PC-3 (cell line): Measurements from ENCODE around the gene BACH2. TPM values are rescaled to one million over a fixed set of nuclear protein-coding genes. Genes with fewer than 3 reads are reported as not detected.

Source experiments
- ATAC-seq: fragments of 200-7000 bp; cut with Tn5 transposase; 2 replicates; pipeline ENCODE4 v1.9.1; 2020; ENCODE audit warnings: mild to moderate bottlenecking, moderate library complexity
- BruUV-seq: library from RNA; stranded (reverse); fragments of 400-500 nt; replicated peaks from 2 replicates; lab custom pipeline; 2021; lab: Mats Ljungman, UMichigan
- CTCF ChIA-PET: fragments of 300-600 bp; sonication (Branson Sonifier 250); formaldehyde crosslinking; loops from one replicate; lab custom pipeline; 2022; ENCODE audit warnings: antibody characterized with exemption; lab: Charles Lee
- POLR2A ChIA-PET: fragments of 300-600 bp; sonication (Branson Sonifier 250); formaldehyde crosslinking; loops from one replicate; lab custom pipeline; 2022; ENCODE audit warnings: antibody characterized with exemption; ENCODE audit not compliant: unreplicated experiment; lab: Charles Lee
- DNase-seq: peaks from one replicate; pipeline ENCODE4 v3.0.0-alpha.2; 2015
- H2AFZ ChIP-seq: fragments of 300-600 bp; sonication (generic); 2 replicates; pipeline ENCODE4 v1.6.0; 2016; ENCODE audit warnings: antibody characterized with exemption, low read length
- H3F3A ChIP-seq: fragments of 300-600 bp; sonication (generic); one replicate; pipeline ENCODE4 v1.6.0; 2017; ENCODE audit warnings: antibody characterized with exemption, low read length, control low read depth, mild to moderate bottlenecking; ENCODE audit not compliant: unreplicated experiment
- H3K27ac ChIP-seq: fragments of 300-600 bp; sonication (generic); 2 replicates; pipeline ENCODE4 v1.5.1; 2016; ENCODE audit warnings: mild to moderate bottlenecking, low read length
- H3K27me3 ChIP-seq: fragments of 300-600 bp; sonication (generic); 2 replicates; pipeline ENCODE4 v1.6.1; 2016; ENCODE audit warnings: low read length, mixed read lengths
- H3K36me3 ChIP-seq: fragments of 300-600 bp; sonication (generic); 2 replicates; pipeline ENCODE4 v1.6.1; 2016; ENCODE audit warnings: low read depth, mixed run types, low read length, mixed read lengths
- H3K4me1 ChIP-seq: fragments of 300-600 bp; sonication (generic); 2 replicates; pipeline ENCODE4 v1.5.1; 2016; ENCODE audit warnings: low read length; ENCODE audit not compliant: insufficient read depth
- H3K4me2 ChIP-seq: fragments of 300-600 bp; sonication (generic); 2 replicates; pipeline ENCODE4 v1.6.0; 2016; ENCODE audit warnings: low read length
- H3K4me3 ChIP-seq: fragments of 300-600 bp; sonication (generic); 2 replicates; pipeline ENCODE4 v1.5.1; 2016; ENCODE audit warnings: mild to moderate bottlenecking, low read length, mixed read lengths
- H3K79me2 ChIP-seq: fragments of 300-600 bp; sonication (generic); 2 replicates; pipeline ENCODE4 v1.6.1; 2017; ENCODE audit warnings: low read length, mixed read lengths
- H3K9ac ChIP-seq: fragments of 300-600 bp; sonication (generic); 2 replicates; pipeline ENCODE4 v1.6.0; 2016; ENCODE audit warnings: mild to moderate bottlenecking, low read length
- H3K9me2 ChIP-seq: fragments of 300-600 bp; sonication (generic); replicated peaks from 2 replicates; pipeline ENCODE4 v1.6.1; 2016; ENCODE audit warnings: mixed run types, low read length, mixed read lengths
- H3K9me3 ChIP-seq: fragments of 300-600 bp; sonication (generic); 2 replicates; pipeline ENCODE4 v1.6.1; 2016; ENCODE audit warnings: low read length, mixed read lengths
- H4K20me1 ChIP-seq: fragments of 300-600 bp; sonication (generic); 2 replicates; pipeline ENCODE4 v1.6.1; 2016; ENCODE audit warnings: low read length, mixed read lengths
- EZH2 ChIP-seq: fragments of 300-600 bp; sonication (generic); IDR thresholded peaks from one replicate; pipeline ENCODE4 v1.6.1; 2017; ENCODE audit warnings: antibody characterized with exemption, mild to moderate bottlenecking, low read length; ENCODE audit not compliant: unreplicated experiment
- EZH2phosphoT487 ChIP-seq: fragments of 300-600 bp; sonication (generic); IDR thresholded peaks from 2 replicates; pipeline ENCODE4 v1.6.1; 2018; ENCODE audit warnings: mild to moderate bottlenecking, antibody characterized with exemption, low read length, borderline replicate concordance
- intact Hi-C: fragments of 100-400 bp; cut with micrococcal nuclease; formaldehyde crosslinking; loops from 2 replicates; pipeline ENCODE4 v1.9.0; 2023
- total RNA-seq: library from RNA; depleted of rRNA; stranded (reverse); fragments of >200 nt; gene quantifications from 2 replicates; pipeline ENCODE4 v1.2.3, GENCODE V29; 2014
- TF ChIP-seq, protein P1 (sequence below): fragments of 300-600 bp; sonication (generic); conservative IDR thresholded peaks from 2 replicates; pipeline ENCODE4 v1.5.1; 2017; ENCODE audit warnings: antibody characterized with exemption, low read depth, mild to moderate bottlenecking, low read length

BACH2 gene
- total RNA-seq, 1 experiment from 2014 or later, result 7.0 TPM

GRCh38 chr6:90297115-90297866 lies 648 bp upstream of the BACH2 start:
- 0 out of 2 replicates have a peak, but pooled peaks cover 7% of the 10 kb centered on the region for H3K79me2 ChIP-seq
- no peak for ATAC-seq

GRCh38 chr6:90295854-90296340 lies 746 bp downstream of the BACH2 start:
- Histone ChIP-seq H3K9ac (peak overlapping the region; percentile 57), H3K9me3 (no peaks in the 10 kb centered on the region), H4K20me1 (no peaks in the 10 kb centered on the region), H3K79me2 (0 out of 2 replicates have a peak, but pooled peaks cover 7% of the 10 kb centered on the region), H3K27me3 (no peaks in the 10 kb centered on the region), H3K4me1 (0 out of 2 replicates have a peak, but pooled peaks cover 4% of the 10 kb centered on the region), H3K4me3 (peak overlapping the region; percentile 90), H3K36me3 (no peaks in the 10 kb centered on the region), H3F3A (no peaks in the 10 kb centered on the region), H3K9me2 (no peaks in the 10 kb centered on the region), H3K4me2 (peak overlapping the region; percentile 97), H3K27ac (no peak overlapping the region), H2AFZ (peak overlapping the region; percentile 78)
- peak; percentile 56 for ATAC-seq
- intact Hi-C loops, result loop anchor here (2.0 to 5.0 kb wide), 4 partner anchors 96 to 354 kb away; no protein-coding TSS in a partner anchor
- BruUV-seq, result no TSS peak
- CTCF ChIA-PET, result interaction anchor here (0.7 kb wide), 1 partner anchor 238 kb away, joined by 6 read pairs; no protein-coding TSS in a partner anchor
- no peak for TF ChIP-seq EZH2
- TF ChIP-seq, protein P1, sequence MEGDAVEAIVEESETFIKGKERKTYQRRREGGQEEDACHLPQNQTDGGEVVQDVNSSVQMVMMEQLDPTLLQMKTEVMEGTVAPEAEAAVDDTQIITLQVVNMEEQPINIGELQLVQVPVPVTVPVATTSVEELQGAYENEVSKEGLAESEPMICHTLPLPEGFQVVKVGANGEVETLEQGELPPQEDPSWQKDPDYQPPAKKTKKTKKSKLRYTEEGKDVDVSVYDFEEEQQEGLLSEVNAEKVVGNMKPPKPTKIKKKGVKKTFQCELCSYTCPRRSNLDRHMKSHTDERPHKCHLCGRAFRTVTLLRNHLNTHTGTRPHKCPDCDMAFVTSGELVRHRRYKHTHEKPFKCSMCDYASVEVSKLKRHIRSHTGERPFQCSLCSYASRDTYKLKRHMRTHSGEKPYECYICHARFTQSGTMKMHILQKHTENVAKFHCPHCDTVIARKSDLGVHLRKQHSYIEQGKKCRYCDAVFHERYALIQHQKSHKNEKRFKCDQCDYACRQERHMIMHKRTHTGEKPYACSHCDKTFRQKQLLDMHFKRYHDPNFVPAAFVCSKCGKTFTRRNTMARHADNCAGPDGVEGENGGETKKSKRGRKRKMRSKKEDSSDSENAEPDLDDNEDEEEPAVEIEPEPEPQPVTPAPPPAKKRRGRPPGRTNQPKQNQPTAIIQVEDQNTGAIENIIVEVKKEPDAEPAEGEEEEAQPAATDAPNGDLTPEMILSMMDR, result no peak
- DNase-seq, result peak; percentile 52
- POLR2A ChIA-PET, result interaction anchor here (0.6 kb wide), 1 partner anchor 113 kb away, joined by 3 read pairs; no protein-coding TSS in a partner anchor

More at GRCh38 chr6:90297115-90297866, 648 bp upstream of the BACH2 start:
- Histone ChIP-seq H2AFZ (peak overlapping the region; percentile 65; the same call in 1 of the 2 replicates), H3K4me2 (peak overlapping the region; percentile 57), H3K9me3 (no peaks in the 10 kb centered on the region), H3K27me3 (no peaks in the 10 kb centered on the region), H4K20me1 (no peaks in the 10 kb centered on the region), H3K36me3 (no peaks in the 10 kb centered on the region), H3F3A (no peaks in the 10 kb centered on the region), H3K9ac (no peak overlapping the region), H3K4me3 (peak overlapping the region; percentile 58), H3K9me2 (no peaks in the 10 kb centered on the region), H3K4me1 (0 out of 2 replicates have a peak, but pooled peaks cover 4% of the 10 kb centered on the region), H3K27ac (no peak overlapping the region)
- no peak for DNase-seq
- POLR2A ChIA-PET, result interaction anchor here (0.6 kb wide), 1 partner anchor 94 kb away, joined by 4 read pairs; no protein-coding TSS in a partner anchor
- TF ChIP-seq EZH2 (no peak), EZH2phosphoT487 (no peak)
- TF ChIP-seq, protein P1, result no peak
- intact Hi-C loops, result loop anchor here (2.0 to 5.0 kb wide), 3 partner anchors 95 to 355 kb away; no protein-coding TSS in a partner anchor
- CTCF ChIA-PET, result no interaction called here
- no TSS peak for BruUV-seq
